ENCODE data around the gene USB1. TPM values are rescaled to one million over a fixed set of nuclear protein-coding genes. Genes with fewer than 3 reads are reported as not detected.

USB1 gene
- total RNA-seq, result 30.6 and 32.0 TPM in 2 replicates

GRCh38 chr16:58000706-58001676, at the start of gene USB1:
Gene USB1 (plus strand): TSS chr16:58001407. CDS start chr16:58001484, 77 bp downstream.

GRCh38 chr16:57970970-57971369, 30.2 kb upstream of the USB1 start, which contains the start of gene CNGB1:
Gene CNGB1 (minus strand): TSS chr16:57971128. CDS start chr16:57967286, 3,842 bp downstream.

GRCh38 chr16:57999971-58000705, 1.1 kb upstream of the USB1 start, which contains the start of gene ZNF319:
Gene ZNF319 (minus strand): TSS chr16:58000672. CDS start chr16:57998265, 2,407 bp downstream.

DNA sequence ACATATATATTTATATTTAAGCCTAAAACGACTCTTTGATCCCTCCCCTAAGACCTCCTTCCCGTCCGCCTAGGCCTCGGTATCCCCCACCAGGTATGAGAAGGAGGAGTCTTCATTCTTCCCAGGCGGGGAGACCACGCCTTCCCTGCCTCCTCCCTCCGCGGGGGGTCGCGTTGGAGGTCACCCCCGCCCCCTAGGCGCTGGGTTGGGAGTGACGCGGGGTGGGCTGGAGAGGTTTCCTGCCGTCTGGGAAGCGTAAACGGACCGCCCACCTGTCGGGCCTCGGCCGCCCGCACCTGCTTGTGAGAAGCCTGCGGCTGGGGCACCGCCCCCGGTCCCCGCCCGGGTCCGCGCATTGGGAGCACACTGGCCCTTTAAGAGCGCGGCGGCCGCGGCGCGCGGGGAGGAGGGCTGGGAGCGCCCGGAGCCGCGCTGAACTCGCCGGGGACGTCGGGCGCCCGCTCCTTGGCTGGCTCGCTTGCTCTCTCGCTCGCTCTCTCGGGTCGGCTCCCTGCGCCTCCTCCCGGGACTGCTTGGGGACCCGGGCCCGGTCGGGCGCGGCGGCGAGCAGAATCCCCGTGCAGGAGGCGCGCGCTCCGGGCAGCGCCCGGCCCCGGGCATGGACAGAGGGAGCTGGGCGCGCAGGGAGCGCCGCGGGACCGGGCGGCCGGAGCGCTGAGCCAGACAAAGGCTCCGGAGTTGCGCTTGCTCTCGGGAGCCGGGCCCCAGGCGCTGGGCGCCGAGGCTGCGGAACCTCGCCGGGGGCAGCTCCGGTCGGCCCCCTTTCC, 24.3 kb downstream of the USB1 start, which contains the start of gene MMP15:
Gene MMP15, plus strand, starts transcription at position 404 of the 788 bp plus-strand sequence. CDS start 597 bp downstream, outside the sequence.

Other genes with a start within 250 kb of the USB1 start
- 76.2 and 81.3 TPM in 2 replicates for gene KIFC3, start 198.9 kb upstream of the USB1 start, total RNA-seq
- not detected in 2 replicates for gene CNGB1, start 30.3 kb upstream of the USB1 start, total RNA-seq
- 2.8 and 3.1 TPM in 2 replicates for gene ZNF319, start 735 bp upstream of the USB1 start, total RNA-seq
- 1.00 and 4.2 TPM in 2 replicates for gene MMP15, start 24.3 kb downstream of the USB1 start, total RNA-seq
- 29.5 and 43.5 TPM in 2 replicates for gene CFAP20, start 128.0 kb downstream of the USB1 start, total RNA-seq
- gene CSNK2A2, start 196.7 kb downstream of the USB1 start, total RNA-seq, result 25.6 and 29.0 TPM in 2 replicates